GM12878 (cell line): ENCODE measurements around the gene RHPN2. TPM values are rescaled to one million over a fixed set of nuclear protein-coding genes. Genes with fewer than 3 reads are reported as not detected.

Experiments
- ATAC-seq: fragments of 200-7000 bp; cut with Tn5 transposase; 3 replicates; pipeline ENCODE4 v1.9.1; 2020; ENCODE audit warnings: mild to moderate bottlenecking, moderate library complexity
- BruUV-seq: library from RNA; stranded (reverse); fragments of 400-500 nt; replicated peaks from 2 replicates; lab custom pipeline; 2021; lab: Mats Ljungman, UMichigan
- CTCF ChIA-PET: fragments of 300-600 bp; sonication (Branson Sonifier 250); formaldehyde crosslinking; extraction: SDS; loops from one replicate; lab custom pipeline; 2021; ENCODE audit warnings: inconsistent platforms; lab: Yijun Ruan, JAX
- POLR2A ChIA-PET: fragments of 350-600 bp; formaldehyde crosslinking; extraction: SDS; loops from one replicate; lab custom pipeline; 2021; ENCODE audit warnings: inconsistent platforms; lab: Charles Lee
- RAD21 ChIA-PET: fragments of 300-600 bp; sonication (Branson Sonifier 250); formaldehyde crosslinking; loops from one replicate; lab custom pipeline; 2023; ENCODE audit warnings: antibody characterized with exemption; ENCODE audit not compliant: unreplicated experiment; lab: Charles Lee
- SMC1A ChIA-PET: fragments of 300-600 bp; sonication (Branson Sonifier 250); formaldehyde crosslinking; loops from one replicate; lab custom pipeline; 2023; ENCODE audit not compliant: unreplicated experiment, uncharacterized antibody; lab: Charles Lee
- DNase-seq: peaks from one replicate; pipeline ENCODE4 v3.0.0-alpha.2; 2011; ENCODE audit warnings: low read depth, low spot score
- FAIRE-seq: peaks from 3 replicates; lab custom pipeline; 2011; peaks lifted over from hg19 to GRCh38; lab: Jason Lieb, UNC
- H2AFZ ChIP-seq: 2 replicates; pipeline ENCODE4 v1.6.0; 2011; ENCODE audit warnings: low read depth, low read length, control low read depth; ENCODE audit not compliant: control insufficient read depth
- H3K27ac ChIP-seq: 2 replicates; pipeline ENCODE4 v1.5.1; 2011; ENCODE audit warnings: control low read depth; ENCODE audit not compliant: control insufficient read depth, insufficient read depth
- H3K27me3 ChIP-seq, 2 experiments: replicated peaks in 1 of 2; 2 replicates each; pipeline versions ENCODE4 v1.6.0 to v1.6.1; 2011; ENCODE audit warnings: low read length in 1 of 2; ENCODE audit not compliant: control insufficient read depth in 2 of 2, insufficient read depth in 2 of 2
- H3K36me3 ChIP-seq, 2 experiments: 2 replicates each; pipeline ENCODE4 v1.5.1; 2011; ENCODE audit warnings: low read length in 1 of 2; ENCODE audit not compliant: control insufficient read depth in 2 of 2, insufficient read depth in 2 of 2
- H3K4me1 ChIP-seq: 2 replicates; pipeline ENCODE4 v1.6.1; 2011; ENCODE audit warnings: mild to moderate bottlenecking, low read length, moderate library complexity, mixed read lengths; ENCODE audit not compliant: control insufficient read depth, insufficient read depth
- H3K4me2 ChIP-seq: 2 replicates; pipeline ENCODE4 v1.6.0; 2011; ENCODE audit warnings: control low read depth; ENCODE audit not compliant: control insufficient read depth, insufficient read depth
- H3K4me3 ChIP-seq: fragments of 200-600 bp; sonication (generic); 2 replicates; pipeline ENCODE4 v1.5.1; 2016
- H3K79me2 ChIP-seq: 2 replicates; pipeline ENCODE4 v1.6.0; 2011; ENCODE audit warnings: low read length; ENCODE audit not compliant: control insufficient read depth, insufficient read depth
- H3K9ac ChIP-seq: 2 replicates; pipeline ENCODE4 v1.8.0; 2011; ENCODE audit warnings: low read length, control low read depth, mixed read lengths; ENCODE audit not compliant: control insufficient read depth, insufficient read depth
- H3K9me3 ChIP-seq: replicated peaks from 3 replicates; pipeline ENCODE4 v1.5.1; 2011; ENCODE audit warnings: mild to moderate bottlenecking, low read length; ENCODE audit not compliant: control insufficient read depth, insufficient read depth
- H4K20me1 ChIP-seq: 2 replicates; pipeline ENCODE4 v1.6.0; 2011; ENCODE audit not compliant: control insufficient read depth, insufficient read depth
- EZH2 ChIP-seq: IDR thresholded peaks from 2 replicates; pipeline ENCODE4 v1.6.1; 2012; ENCODE audit warnings: low read depth, mild to moderate bottlenecking, control low read depth, inconsistent platforms, low read length, borderline replicate concordance; ENCODE audit not compliant: control insufficient read depth
- HDAC2 ChIP-seq: fragments of 200-600 bp; sonication (generic); IDR thresholded peaks from 2 replicates; pipeline ENCODE4 v1.6.1; 2017
- HDAC6 ChIP-seq: fragments of 200-600 bp; sonication (generic); IDR thresholded peaks from one replicate; pipeline ENCODE4 v1.8.0; 2017; ENCODE audit warnings: antibody characterized with exemption; ENCODE audit not compliant: unreplicated experiment
- HDGF ChIP-seq: fragments of 450-650 bp; IDR thresholded peaks from 2 replicates; pipeline ENCODE4 v1.6.1; 2016; ENCODE audit warnings: antibody characterized with exemption
- MYC ChIP-seq: IDR thresholded peaks from 2 replicates; pipeline ENCODE4 v1.6.1; 2011; ENCODE audit warnings: mild to moderate bottlenecking, low read length, moderate library complexity, inconsistent platforms; ENCODE audit not compliant: insufficient read depth, insufficient replicate concordance, insufficient read length, severe bottlenecking
- NFIC ChIP-seq: IDR thresholded peaks from 2 replicates; pipeline ENCODE4 v1.6.1; 2012; ENCODE audit warnings: low read depth, mild to moderate bottlenecking, inconsistent platforms, low read length, moderate library complexity
- NFXL1 ChIP-seq: fragments of 450-650 bp; IDR thresholded peaks from 2 replicates; pipeline ENCODE4 v1.6.1; 2017; ENCODE audit warnings: antibody characterized with exemption, mild to moderate bottlenecking, borderline replicate concordance
- RAD51 ChIP-seq: fragments of 450-650 bp; IDR thresholded peaks from 2 replicates; pipeline ENCODE4 v1.6.1; 2016; ENCODE audit warnings: moderate library complexity, mild to moderate bottlenecking, inconsistent platforms
- SIX5 ChIP-seq: IDR thresholded peaks from 2 replicates; pipeline ENCODE4 v1.6.1; 2011; ENCODE audit warnings: mild to moderate bottlenecking, low read depth, low read length, moderate library complexity; ENCODE audit not compliant: severe bottlenecking
- SP1 ChIP-seq: IDR thresholded peaks from one replicate; pipeline ENCODE4 v1.6.1; 2011; ENCODE audit warnings: low read depth, low read length
- STAT1 ChIP-seq: fragments of 450-650 bp; conservative IDR thresholded peaks from 2 replicates; pipeline ENCODE4 v1.6.1; 2014; ENCODE audit warnings: antibody characterized with exemption, mild to moderate bottlenecking
- TCF12 ChIP-seq: IDR thresholded peaks from 2 replicates; pipeline ENCODE4 v1.6.1; 2011; ENCODE audit warnings: low read depth, mild to moderate bottlenecking, low read length
- YY1 ChIP-seq: IDR thresholded peaks from 2 replicates; pipeline ENCODE4 v1.6.1; 2011; ENCODE audit warnings: low read depth, mild to moderate bottlenecking, low read length
- WGBS: methylation state at CpG from one replicate; pipeline ENCODE4 v1.1.6; 2016; ENCODE audit warnings: low lambda C conversion rate; ENCODE audit not compliant: insufficient replicate concordance, insufficient coverage; ENCODE audit errors: missing lambda C conversion rate; 5-methylcytosine and 5-hydroxymethylcytosine counted together
- in situ Hi-C: fragments of 300-500 bp; cut with MboI; formaldehyde crosslinking; loops from 9 replicates; pipeline ENCODE4 v1.14.3; 2018; ENCODE audit warnings: mixed read lengths
- intact Hi-C: fragments of 100-400 bp; cut with micrococcal nuclease; formaldehyde crosslinking; loops from one replicate; pipeline ENCODE4 v1.14.2; 2022; ENCODE audit not compliant: unreplicated experiment
- polyA plus RNA-seq, 11 experiments: library from polyadenylated mRNA; depleted of rRNA in 4 of 11; unstranded in 6 of 11; stranded (reverse) in 5 of 11; fragments of >200 nt; fragmentation: Nextera tagmentation in 4 of 11; fragmentation: Illumina TruSeq in 1 of 11; extraction: Ambion mirVana in 4 of 11; extraction: Trizol in 1 of 11; gene quantifications; 1 replicate in 1 of 11; 2 replicates in 10 of 11; pipeline versions ENCODE4 v1.2.1 to v1.2.3, GENCODE V29; 2011 to 2016; ENCODE audit warnings: inconsistent platforms in 2 of 11, missing spikeins in 2 of 11, low read depth in 1 of 11
- total RNA-seq, 4 experiments: library from RNA; depleted of rRNA in 3 of 4; stranded (reverse); fragments of >200 nt in 3 of 4; fragmentation: Illumina TruSeq in 1 of 4; extraction: Trizol in 1 of 4; gene quantifications; 2 replicates each; pipeline versions ENCODE4 v1.2.1 to v1.2.3, GENCODE V29; 2013 to 2021
- TF ChIP-seq, protein P1 (sequence below): fragments of 450-650 bp; IDR thresholded peaks from 2 replicates; pipeline ENCODE4 v1.6.1; 2018; ENCODE audit warnings: borderline replicate concordance, mild to moderate bottlenecking; ENCODE audit not compliant: partially characterized antibody

RHPN2 gene
- total and polyA plus RNA-seq, 10 of the 15 experiments (the other 5 are each of a cell fraction or from before 2014, with no cell fraction given), result 0.71 to 7.4 (median 3.7) TPM

DNA sequence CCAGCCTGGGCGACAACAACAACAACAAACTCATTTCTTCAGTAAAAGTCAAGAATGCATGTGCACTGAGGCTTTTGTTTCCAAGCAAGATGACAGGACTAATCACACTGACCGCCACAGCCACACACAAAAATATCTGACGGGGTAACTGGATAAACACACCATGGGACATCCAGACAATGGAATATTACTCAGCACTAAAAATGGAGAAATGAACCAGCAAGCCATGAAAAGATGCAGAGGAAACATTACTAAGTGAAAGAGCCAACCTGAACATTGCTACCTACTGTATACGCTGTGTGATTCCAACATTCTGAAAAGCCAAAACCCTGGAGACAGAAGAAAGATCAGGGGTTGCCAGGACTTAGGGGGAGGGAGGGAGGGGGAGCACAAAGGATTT lies 56.0 kb downstream of the RHPN2 start:
- ChIA-PET POLR2A (no interaction called here), CTCF (no interaction called here), RAD21 (no interaction called here), SMC1A (no interaction called here)
- TF ChIP-seq SP1 (no peak), MYC (no peak), HDAC2 (no peak), YY1 (no peak), SIX5 (no peak), HDGF (no peak), EZH2 (no peak), NFXL1 (no peak), HDAC6 (no peak), TCF12 (no peak), RAD51 (no peak), NFIC (no peak), STAT1 (no peak)
- TF ChIP-seq, protein P1, sequence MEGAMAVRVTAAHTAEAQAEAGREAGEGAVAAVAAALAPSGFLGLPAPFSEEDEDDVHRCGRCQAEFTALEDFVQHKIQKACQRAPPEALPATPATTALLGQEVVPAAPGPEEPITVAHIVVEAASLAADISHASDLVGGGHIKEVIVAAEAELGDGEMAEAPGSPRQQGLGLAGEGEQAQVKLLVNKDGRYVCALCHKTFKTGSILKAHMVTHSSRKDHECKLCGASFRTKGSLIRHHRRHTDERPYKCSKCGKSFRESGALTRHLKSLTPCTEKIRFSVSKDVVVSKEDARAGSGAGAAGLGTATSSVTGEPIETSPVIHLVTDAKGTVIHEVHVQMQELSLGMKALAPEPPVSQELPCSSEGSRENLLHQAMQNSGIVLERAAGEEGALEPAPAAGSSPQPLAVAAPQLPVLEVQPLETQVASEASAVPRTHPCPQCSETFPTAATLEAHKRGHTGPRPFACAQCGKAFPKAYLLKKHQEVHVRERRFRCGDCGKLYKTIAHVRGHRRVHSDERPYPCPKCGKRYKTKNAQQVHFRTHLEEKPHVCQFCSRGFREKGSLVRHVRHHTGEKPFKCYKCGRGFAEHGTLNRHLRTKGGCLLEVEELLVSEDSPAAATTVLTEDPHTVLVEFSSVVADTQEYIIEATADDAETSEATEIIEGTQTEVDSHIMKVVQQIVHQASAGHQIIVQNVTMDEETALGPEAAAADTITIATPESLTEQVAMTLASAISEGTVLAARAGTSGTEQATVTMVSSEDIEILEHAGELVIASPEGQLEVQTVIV, result no peak
- intact Hi-C loops (no loop called here), in situ Hi-C loops (no loop called here)
- DNase-seq (no peak), ATAC-seq (no peak), FAIRE-seq (no peak)
- Histone ChIP-seq H3K27me3 (no peaks in the 10 kb centered on the region), H4K20me1 (no peaks in the 10 kb centered on the region), H3K36me3 (no peaks in the 10 kb centered on the region), H3K4me3 (no peak overlapping the region), H2AFZ (no peak overlapping the region), H3K9ac (no peak overlapping the region), H3K9me3 (no peaks in the 10 kb centered on the region), H3K79me2 (no peaks in the 10 kb centered on the region), H3K4me1 (no peaks in the 10 kb centered on the region), H3K27ac (no peak overlapping the region), H3K4me2 (no peak overlapping the region)
- WGBS, result 81% methylated on average over 4 of the region's 4 CpGs
- no TSS peak for BruUV-seq
